EL (cell line): ENCODE results near the gene IQCB1.
"Not testable (repeated sequence)": the region's sequence is repeated elsewhere in the genome, so short reads cannot be mapped to it uniquely, and the experiment has no call there.

Experiments used
- DNase-seq: peaks from one replicate; pipeline ENCODE4 v3.0.0-alpha.2; 2016

The IQCB1 gene

DNA sequence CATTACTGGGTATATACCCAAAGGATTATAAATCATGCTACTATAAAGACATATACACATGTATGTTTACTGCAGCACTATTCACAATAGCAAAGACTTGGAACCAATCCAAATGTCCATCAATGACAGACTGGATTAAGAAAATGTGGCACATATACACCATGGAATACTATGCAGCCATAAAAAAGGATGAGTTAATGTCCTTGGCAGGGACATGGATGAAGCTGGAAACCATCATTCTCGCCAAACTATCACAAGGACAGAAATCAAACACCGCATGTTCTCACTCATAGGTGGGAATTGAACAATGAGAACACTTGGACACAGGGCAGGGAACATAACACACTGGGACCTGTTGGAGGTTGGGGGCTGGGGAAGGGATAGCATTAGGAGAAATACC is 91.8 kb downstream of the IQCB1 start:
- not testable (repeated sequence) for DNase-seq

DNA sequence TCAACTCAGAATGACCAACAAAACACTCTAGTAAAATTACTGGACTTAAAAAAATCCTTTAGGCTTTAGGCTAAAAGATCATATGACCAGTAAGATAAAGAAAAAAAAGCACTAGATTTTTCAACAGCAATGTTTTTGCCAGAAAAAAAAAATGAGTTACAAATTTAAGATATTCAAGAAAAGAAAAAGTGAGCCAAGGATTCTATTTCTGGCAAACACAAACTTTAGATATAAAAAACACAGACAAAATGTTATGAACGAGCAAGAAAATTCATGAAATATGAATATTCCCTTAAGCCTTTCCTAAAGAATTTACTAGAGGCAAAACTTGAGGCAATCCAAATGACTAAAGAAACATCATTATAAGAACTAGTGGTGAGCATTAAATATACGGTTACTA is 94.0 kb downstream of the IQCB1 start:
- DNase-seq = no peak

DNA sequence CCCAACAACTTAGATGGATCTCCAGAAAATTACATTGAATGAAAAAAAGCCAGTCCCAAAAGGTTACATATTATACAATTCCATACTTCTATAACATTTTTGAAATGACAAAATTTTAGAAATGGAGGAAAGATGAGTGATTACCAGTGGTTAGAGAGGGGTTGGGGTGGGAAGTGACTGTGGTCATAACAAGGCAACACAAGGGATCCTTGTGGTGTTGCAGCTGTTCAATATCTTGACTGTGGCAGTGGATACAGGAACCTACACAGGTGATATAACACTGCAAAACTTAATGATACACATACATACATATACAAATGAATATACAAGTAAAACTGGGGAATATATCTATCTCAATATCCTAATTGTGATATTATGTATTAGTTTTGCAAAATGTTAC is 95.0 kb downstream of the IQCB1 start:
- no peak for DNase-seq

DNA sequence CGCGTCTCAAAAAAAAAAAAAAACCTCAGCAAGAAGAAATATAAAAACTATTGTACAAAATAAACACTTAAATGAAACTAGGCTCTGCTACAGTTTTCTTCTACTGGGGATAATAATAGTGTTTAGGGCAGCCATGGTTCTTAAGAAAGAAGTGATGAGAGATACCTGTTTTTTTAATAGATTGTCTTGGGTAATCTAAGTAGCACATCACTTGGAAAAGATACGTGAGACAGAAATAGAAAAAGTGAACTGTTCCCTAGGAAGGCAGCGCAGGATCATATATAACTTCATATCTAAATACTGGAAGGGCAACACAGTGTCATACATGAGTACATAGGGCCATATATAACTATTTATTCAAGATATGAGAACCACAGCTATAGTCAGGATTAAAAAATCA is 97.2 kb downstream of the IQCB1 start:
- DNase-seq = no peak

DNA sequence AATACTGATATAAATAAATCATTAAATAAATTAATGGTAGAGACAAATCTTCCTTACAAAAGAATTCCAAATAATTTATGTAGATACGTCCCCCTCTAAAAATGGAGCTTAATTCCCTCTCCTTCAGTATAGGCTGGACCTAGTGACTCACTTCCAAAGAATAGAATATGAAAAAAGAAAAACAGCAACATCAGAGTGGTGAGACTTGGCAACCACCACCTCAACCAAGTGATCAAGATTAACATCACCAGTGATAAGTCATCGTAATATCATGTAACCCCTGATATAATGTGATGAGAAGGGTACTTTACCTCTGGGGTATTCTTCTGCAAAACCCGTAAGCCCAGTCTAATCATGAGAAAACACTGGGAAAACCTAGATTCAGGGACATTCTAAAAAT is 98.7 kb downstream of the IQCB1 start:
- DNase-seq = peak; percentile 35

DNA sequence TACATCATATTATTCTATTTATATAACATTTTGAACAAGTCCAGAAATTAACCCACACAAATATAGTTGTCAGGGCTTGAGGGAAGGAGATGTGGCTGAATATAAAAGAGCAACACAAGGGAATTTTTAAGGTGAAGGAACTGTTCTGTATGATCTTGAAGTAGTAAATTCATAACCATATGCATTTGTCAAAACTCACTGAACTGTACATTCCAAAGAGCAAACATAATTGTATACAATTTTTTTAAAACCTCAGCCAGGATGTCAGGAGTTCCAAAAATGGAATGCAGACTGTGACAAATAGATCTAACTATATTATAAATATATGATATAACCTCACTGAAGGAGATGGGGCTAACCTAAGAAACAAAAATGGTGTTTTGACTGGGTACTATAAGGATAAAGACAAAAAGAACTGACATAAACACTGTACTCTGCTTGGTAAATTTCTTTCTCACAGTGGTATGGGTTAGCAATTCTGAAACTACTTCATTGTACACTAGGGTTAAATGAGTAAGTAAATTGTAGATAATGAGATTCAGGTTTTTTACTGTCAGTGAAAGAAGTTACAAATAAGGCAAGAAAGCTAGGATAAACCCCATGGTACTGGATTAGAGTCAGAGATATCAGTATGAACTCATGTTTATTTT is 99.7 kb downstream of the IQCB1 start:
- DNase-seq = peak; percentile 50

DNA sequence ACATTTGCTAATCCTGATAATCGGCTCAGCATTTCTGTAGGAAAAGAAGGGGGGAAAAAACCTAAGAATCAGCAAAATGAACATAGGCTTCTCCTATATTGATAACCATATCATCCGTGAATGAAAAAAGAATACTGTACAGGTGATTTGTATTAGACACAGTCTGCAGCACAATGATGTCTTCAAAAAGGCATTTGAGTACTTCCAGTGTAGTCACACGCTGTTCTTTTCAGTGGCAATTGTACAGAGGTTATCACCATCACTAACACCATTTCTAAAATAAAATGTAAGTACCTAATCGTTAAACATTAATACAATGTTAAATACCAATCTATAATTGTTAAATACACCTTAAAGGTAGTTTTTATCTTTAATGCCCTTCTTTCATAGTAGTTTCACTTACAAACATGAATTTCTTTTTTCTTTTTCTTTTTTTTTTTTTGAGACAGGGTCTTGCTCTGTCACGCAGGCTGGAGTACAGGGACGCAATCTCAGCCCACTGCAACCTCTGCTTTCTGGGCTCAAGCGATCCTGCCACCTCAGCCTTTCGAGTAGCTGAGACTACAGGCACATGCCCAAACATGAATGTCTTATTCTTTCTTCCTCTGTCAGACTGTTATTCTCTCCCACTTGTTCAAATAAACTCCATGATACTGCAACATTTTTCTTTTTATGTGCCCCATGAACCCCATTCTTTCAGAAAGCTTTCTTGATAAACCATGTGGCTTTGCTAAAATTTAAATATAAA is 103.7 kb downstream of the IQCB1 start:
- DNase-seq = no peak

GRCh38 chr3:121724130-121724529 is 110.7 kb downstream of the IQCB1 start:
- no peak for DNase-seq

- no peak for DNase-seq
Measured at GRCh38 chr3:121723485-121723884, 111.4 kb downstream of the IQCB1 start.

- no peak for DNase-seq
Measured at GRCh38 chr3:121722411-121722810, 112.4 kb downstream of the IQCB1 start.

DNA sequence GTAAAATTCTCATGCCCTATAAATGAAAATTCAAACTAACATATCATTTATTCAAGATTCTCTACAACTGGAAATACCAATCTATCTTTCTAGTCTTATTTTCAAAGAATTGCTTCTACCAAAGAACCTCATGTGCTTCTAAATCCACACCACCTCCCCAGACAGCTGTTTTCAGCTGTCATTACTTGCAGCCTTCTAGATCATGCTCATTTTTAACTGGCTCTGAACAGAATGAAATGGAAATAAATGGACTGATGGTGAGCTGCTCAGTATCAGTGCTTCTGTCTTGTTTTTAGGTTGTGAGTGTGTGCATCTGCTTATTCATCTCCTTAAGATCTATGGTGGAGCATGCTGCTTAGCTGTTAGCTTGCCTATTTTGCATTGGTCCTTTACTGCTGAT is 114.7 kb downstream of the IQCB1 start:
- DNase-seq = no peak
